ENCODE measurements around the gene SRMS.
"Not testable (repeated sequence)": the region's sequence is repeated elsewhere in the genome, so short reads cannot be mapped to it uniquely, and the experiment has no call there.

Gene SRMS

GRCh38 chr20:63521602-63522001, 25.9 kb downstream of the SRMS start:
- Histone ChIP-seq H3K9me3 (ENCODE audit: low read depth, low read length) (no peaks in the 10 kb centered on the region; the same call in 1 of the 2 replicates), H3K36me3 (ENCODE audit: insufficient read depth, low read length) (peaks cover 13% of the 10 kb centered on the region; the same call in 1 of the 2 replicates), H3K27ac (no peak overlapping the region), H3K9ac (ENCODE audit: insufficient read length) (peak overlapping the region; percentile 81), H3K4me3 (peak overlapping the region; percentile 92)
- no peak for TF ChIP-seq POLR2AphosphoS5 (IDR thresholded peaks at IDR 0.05; ENCODE audit: borderline replicate concordance, low read depth, low read length)
- TF ChIP-seq FOXP2 (optimal IDR thresholded peaks at IDR 0.05; ENCODE audit: control extremely low read depth, extremely low read length, insufficient read depth): no peak
- no peak for TF ChIP-seq EZH2 (IDR thresholded peaks at IDR 0.05)
- DNase-seq (ENCODE audit: low read depth, low spot score): no peak

- H3K9me3 ChIP-seq (ENCODE audit: low read depth, low read length): no peaks in the 10 kb centered on the region; the same call in 1 of the 2 replicates
- DNase-seq (ENCODE audit: low read depth, low spot score): no peak
- H3K27ac ChIP-seq: no peak overlapping the region; the same call in 1 of the 2 replicates
- peaks cover 13% of the 10 kb centered on the region; the same call in 1 of the 2 replicates for H3K36me3 ChIP-seq (ENCODE audit: insufficient read depth, low read length)
- H3K4me3 ChIP-seq: peak overlapping the region; percentile 92
- TF ChIP-seq EZH2 (IDR thresholded peaks at IDR 0.05) (no peak), FOXP2 (optimal IDR thresholded peaks at IDR 0.05; ENCODE audit: control extremely low read depth, extremely low read length, insufficient read depth) (no peak), POLR2AphosphoS5 (IDR thresholded peaks at IDR 0.05; ENCODE audit: borderline replicate concordance, low read depth, low read length) (no peak)
- H3K9ac ChIP-seq (ENCODE audit: insufficient read length): peak overlapping the region; percentile 81
These were observed 26.5 kb downstream of the SRMS start for GRCh38 chr20:63520934-63521601.

GRCh38 chr20:63520504-63520933, 27.0 kb downstream of the SRMS start, which contains the start of gene PPDPF:
Gene PPDPF (plus strand): TSS chr20:63520765. CDS start chr20:63521309, 544 bp downstream.
- Histone ChIP-seq H3K36me3 (ENCODE audit: insufficient read depth, low read length) (peaks cover 13% of the 10 kb centered on the region; the same call in 1 of the 2 replicates), H3K27ac (no peak within 1 kb of the TSS; the same call in 1 of the 2 replicates), H3K9ac (ENCODE audit: insufficient read length) (peak within 1 kb of the TSS; percentile 81), H3K4me3 (peak within 1 kb of the TSS; percentile 92), H3K9me3 (ENCODE audit: low read depth, low read length) (no peaks in the 10 kb centered on the region; the same call in 1 of the 2 replicates)
- DNase-seq (ENCODE audit: low read depth, low spot score): no peak
- TF ChIP-seq POLR2AphosphoS5 (IDR thresholded peaks at IDR 0.05; ENCODE audit: borderline replicate concordance, low read depth, low read length): peak; percentile 78
- TF ChIP-seq FOXP2 (optimal IDR thresholded peaks at IDR 0.05; ENCODE audit: control extremely low read depth, extremely low read length, insufficient read depth): no peak

- H3K9me3 ChIP-seq (ENCODE audit: low read depth, low read length): no peaks in the 10 kb centered on the region; the same call in 1 of the 2 replicates
- peak overlapping the region; percentile 45 for H3K9ac ChIP-seq (ENCODE audit: insufficient read length)
- H3K36me3 ChIP-seq (ENCODE audit: insufficient read depth, low read length): peaks cover 13% of the 10 kb centered on the region; the same call in 1 of the 2 replicates
- TF ChIP-seq FOXP2 (optimal IDR thresholded peaks at IDR 0.05; ENCODE audit: control extremely low read depth, extremely low read length, insufficient read depth) (no peak), POLR2AphosphoS5 (IDR thresholded peaks at IDR 0.05; ENCODE audit: borderline replicate concordance, low read depth, low read length) (no peak), EZH2 (IDR thresholded peaks at IDR 0.05) (no peak)
- H3K27ac ChIP-seq: no peak overlapping the region
- peak overlapping the region; percentile 92 for H3K4me3 ChIP-seq
- no peak for DNase-seq (ENCODE audit: low read depth, low spot score)
These were observed 27.7 kb downstream of the SRMS start for GRCh38 chr20:63519668-63520503.

GRCh38 chr20:63518946-63519667, 28.4 kb downstream of the SRMS start:
- DNase-seq (ENCODE audit: low read depth, low spot score): no peak
- TF ChIP-seq FOXP2 (optimal IDR thresholded peaks at IDR 0.05; ENCODE audit: control extremely low read depth, extremely low read length, insufficient read depth) (no peak), POLR2AphosphoS5 (IDR thresholded peaks at IDR 0.05; ENCODE audit: borderline replicate concordance, low read depth, low read length) (no peak), EZH2 (IDR thresholded peaks at IDR 0.05) (no peak)
- H3K4me3 ChIP-seq: peak overlapping the region; percentile 92
- H3K9me3 ChIP-seq (ENCODE audit: low read depth, low read length): no peaks in the 10 kb centered on the region; the same call in 1 of the 2 replicates
- peaks cover 13% of the 10 kb centered on the region; the same call in 1 of the 2 replicates for H3K36me3 ChIP-seq (ENCODE audit: insufficient read depth, low read length)
- H3K27ac ChIP-seq: no peak overlapping the region
- H3K9ac ChIP-seq (ENCODE audit: insufficient read length): no peak overlapping the region

GRCh38 chr20:63518351-63518861, 29.1 kb downstream of the SRMS start:
- TF ChIP-seq POLR2AphosphoS5 (IDR thresholded peaks at IDR 0.05; ENCODE audit: borderline replicate concordance, low read depth, low read length): no peak
- TF ChIP-seq FOXP2 (optimal IDR thresholded peaks at IDR 0.05; ENCODE audit: control extremely low read depth, extremely low read length, insufficient read depth): no peak
- TF ChIP-seq EZH2 (IDR thresholded peaks at IDR 0.05): no peak
- Histone ChIP-seq H3K36me3 (ENCODE audit: insufficient read depth, low read length) (peaks cover 13% of the 10 kb centered on the region; the same call in 1 of the 2 replicates), H3K9me3 (ENCODE audit: low read depth, low read length) (no peaks in the 10 kb centered on the region; the same call in 1 of the 2 replicates), H3K9ac (ENCODE audit: insufficient read length) (no peak overlapping the region), H3K4me3 (no peak overlapping the region), H3K27ac (no peak overlapping the region)
- DNase-seq (ENCODE audit: low read depth, low spot score): no peak

GRCh38 chr20:63517376-63518309, 29.9 kb downstream of the SRMS start:
- Histone ChIP-seq H3K36me3 (ENCODE audit: insufficient read depth, low read length) (peaks cover 8% of the 10 kb centered on the region; the same call in 1 of the 2 replicates), H3K27ac (no peak overlapping the region), H3K9me3 (ENCODE audit: low read depth, low read length) (no peaks in the 10 kb centered on the region; the same call in 1 of the 2 replicates), H3K4me3 (no peak overlapping the region), H3K9ac (ENCODE audit: insufficient read length) (no peak overlapping the region)
- TF ChIP-seq POLR2AphosphoS5 (IDR thresholded peaks at IDR 0.05; ENCODE audit: borderline replicate concordance, low read depth, low read length) (no peak), EZH2 (IDR thresholded peaks at IDR 0.05) (no peak), FOXP2 (optimal IDR thresholded peaks at IDR 0.05; ENCODE audit: control extremely low read depth, extremely low read length, insufficient read depth) (no peak)
- no peak for DNase-seq (ENCODE audit: low read depth, low spot score)

- not testable (repeated sequence) for H3K36me3 ChIP-seq (ENCODE audit: insufficient read depth, low read length); H3K9me3 ChIP-seq (ENCODE audit: low read depth, low read length); DNase-seq (ENCODE audit: low read depth, low spot score); H3K27ac ChIP-seq; H3K9ac ChIP-seq (ENCODE audit: insufficient read length); H3K4me3 ChIP-seq
These were observed 33.0 kb downstream of the SRMS start for GRCh38 chr20:63514520-63514919.
